Stimulated activated CD4-positive, alpha-beta T cell treated with anti-CD3 and anti-CD28 coated beads, Interleukin-4, amount 100 ng/mL, for 4 hours (primary cell): ENCODE data around the gene ARSD.
A peak's percentile ranks its signal among the peaks of the same experiment; 100 is the strongest.
"Not testable (repeated sequence)": the region's sequence is repeated elsewhere in the genome, so short reads cannot be mapped to it uniquely, and the experiment has no call there.

ENCODE experiments used
- DNase-seq, 2 experiments: peaks; one replicate each; pipeline ENCODE4 v3.0.0-alpha.2; 2020

Gene ARSD, protein sequence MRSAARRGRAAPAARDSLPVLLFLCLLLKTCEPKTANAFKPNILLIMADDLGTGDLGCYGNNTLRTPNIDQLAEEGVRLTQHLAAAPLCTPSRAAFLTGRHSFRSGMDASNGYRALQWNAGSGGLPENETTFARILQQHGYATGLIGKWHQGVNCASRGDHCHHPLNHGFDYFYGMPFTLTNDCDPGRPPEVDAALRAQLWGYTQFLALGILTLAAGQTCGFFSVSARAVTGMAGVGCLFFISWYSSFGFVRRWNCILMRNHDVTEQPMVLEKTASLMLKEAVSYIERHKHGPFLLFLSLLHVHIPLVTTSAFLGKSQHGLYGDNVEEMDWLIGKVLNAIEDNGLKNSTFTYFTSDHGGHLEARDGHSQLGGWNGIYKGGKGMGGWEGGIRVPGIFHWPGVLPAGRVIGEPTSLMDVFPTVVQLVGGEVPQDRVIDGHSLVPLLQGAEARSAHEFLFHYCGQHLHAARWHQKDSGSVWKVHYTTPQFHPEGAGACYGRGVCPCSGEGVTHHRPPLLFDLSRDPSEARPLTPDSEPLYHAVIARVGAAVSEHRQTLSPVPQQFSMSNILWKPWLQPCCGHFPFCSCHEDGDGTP

DNA sequence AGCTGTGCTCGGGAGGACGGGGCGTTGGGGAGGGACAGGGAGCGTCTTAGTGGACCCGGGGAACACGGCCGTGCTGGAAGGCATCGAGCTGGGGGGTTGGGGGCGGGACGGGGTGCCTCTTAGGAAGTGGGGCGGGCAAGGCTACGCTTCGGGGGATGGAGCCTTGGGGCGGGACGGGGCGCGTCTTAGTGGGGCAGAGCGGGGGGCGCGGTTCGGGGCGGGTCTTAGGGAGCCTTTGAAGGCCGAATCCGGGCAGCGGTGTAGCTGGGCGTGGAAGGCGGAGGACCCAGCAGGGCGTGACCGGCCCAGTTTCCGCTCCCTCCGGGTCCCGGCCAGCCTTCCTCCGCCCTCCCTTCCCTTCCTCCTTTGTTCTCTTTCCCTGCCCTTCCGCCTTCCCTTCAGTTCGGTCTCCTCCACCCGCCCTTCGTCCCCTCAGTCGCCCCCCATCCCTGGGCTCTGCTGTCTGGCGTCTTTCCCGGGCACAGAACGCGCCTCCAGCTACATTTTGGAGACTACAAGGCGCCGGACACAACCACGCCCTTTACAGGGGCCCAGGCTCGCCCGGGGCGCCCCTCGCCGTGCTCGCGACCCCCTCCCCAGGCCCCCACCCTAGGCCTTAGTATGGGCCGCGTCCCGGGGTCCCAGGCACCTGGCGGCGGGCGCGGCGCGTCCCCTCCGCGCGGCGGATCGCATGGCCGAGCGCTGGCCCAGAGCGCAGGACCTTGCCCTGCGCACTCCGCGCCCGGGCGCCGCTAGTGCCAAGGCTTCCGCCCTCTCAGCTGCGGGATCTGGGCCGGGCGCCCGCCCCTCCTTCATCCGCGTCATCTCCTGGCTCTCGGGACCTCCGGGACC is at the start of gene ARSD:
Gene ARSD, minus strand, starts transcription at position 757 of the 852 bp plus-strand sequence. Its CDS starts 64 bp downstream, at position 693.
- DNase-seq: peak; percentile 13 to 21

DNA sequence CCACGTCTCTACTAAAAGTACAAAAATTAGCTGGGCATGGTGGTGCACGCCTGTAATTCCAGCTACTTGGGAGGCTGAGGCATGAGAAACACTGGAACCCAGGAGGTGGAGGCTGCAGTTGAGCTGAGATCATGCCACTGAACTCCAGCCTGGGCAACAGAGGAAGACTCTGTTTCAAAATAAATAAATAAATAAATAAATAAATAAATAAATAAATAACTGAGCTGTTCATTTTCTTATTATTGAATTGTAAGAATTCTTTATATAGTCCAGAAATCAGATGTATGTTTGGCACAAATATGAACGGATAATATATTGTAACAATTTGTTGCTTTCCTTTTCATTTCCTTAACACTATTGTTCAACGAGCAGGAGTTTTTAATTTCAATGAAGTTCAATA is 49.5 kb upstream of the ARSD start:
- DNase-seq: not testable (repeated sequence)

DNA sequence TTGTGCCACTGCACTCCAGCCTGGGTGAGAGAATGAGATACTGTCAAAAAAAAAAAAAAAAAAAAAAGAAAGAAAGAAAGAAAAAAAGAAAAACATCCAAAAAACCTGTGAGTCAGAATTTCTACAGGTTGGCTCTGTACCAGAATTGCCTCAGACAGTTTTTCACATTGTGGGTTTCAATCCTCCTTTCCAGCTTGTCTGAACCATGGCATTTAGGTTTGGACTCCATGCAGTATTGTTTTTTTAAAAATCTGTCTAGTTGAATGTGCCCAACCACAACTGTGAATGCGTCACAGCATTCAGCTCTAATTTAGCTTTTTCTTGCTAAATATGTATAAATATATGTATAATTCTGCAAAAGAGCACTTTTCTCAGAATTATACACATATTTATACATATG is 45.8 kb upstream of the ARSD start:
- DNase-seq: no peak

DNA sequence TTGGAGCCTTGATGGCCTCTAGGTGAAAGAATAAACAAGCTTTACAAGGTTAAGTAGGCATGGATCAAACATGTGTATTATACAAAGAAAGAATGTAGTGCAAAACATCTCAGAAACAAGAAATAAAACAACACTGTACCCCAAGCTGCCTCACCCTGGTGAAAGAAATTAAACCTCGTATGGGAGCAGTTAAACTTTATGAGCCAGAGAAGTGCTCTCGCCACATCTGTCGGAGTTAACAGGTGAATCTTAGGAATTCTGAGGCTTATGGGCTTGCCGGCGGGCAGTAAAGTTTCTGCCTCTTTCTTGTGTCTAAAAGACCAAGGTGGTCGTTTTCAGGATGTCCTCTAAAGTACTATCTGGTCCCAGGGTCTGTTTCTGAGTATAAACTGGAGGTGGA is 43.3 kb upstream of the ARSD start:
- DNase-seq: no peak

DNA sequence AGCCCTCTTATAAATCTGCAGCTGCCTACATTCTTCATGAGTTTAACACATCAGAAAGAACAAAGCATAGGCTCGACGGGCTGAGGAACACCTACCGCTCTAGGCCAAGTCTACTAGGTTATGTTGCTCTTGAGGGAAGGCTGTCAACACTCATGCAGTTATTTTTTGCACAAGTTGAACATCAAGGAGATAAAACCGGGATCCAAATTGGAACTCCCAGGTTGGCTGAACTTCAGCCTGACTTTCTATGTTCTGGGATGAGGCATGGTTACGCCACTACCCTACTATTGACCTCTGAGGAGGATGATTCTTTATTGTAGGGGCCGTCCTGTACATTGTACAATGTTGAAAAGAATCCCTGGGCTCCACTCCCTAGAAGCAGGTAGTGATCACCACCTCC is 39.9 kb upstream of the ARSD start:
- no peak for DNase-seq

DNA sequence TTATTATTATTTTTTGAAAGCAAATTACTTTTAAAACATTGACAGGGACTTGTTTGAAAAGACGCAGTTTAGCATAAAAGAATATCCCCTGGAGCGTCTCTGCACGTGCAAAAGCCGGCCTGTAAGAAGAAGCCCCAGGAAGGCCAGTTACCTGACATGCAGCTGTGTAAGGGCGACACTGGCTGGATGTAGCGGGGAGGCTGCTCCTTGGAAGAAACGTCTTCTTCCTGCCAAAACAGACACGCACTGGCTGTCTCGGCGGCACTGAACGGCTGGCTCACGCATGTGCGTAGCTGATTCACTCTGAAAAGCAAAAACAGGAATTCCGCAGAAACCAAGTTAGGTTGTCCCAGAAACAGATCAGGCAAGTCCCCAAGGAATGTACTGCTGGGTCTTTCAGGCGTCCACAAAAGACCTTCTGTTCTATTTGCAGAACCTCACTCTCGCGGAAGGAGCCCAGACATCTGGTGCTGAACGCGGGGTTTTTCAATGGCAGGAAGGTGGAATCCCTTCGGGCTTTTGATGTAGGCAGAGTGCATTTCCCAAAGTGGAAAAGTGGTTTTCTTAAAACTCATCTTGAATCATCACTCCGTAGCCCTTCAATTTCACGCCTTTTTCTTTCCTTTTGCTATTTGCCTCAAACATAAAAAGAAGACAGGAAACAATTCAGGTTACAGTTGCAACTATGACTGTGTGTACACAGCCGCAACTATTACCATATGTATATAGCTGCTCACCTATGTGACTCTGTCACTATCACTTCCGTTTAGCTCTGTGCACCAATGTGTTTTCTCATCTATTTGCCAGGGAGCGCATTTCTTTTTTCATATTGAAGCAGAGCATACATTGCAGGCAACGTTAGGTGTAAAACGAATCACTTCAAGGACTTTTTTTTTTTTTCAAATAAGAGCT is 39.1 kb upstream of the ARSD start:
- DNase-seq: peak in 1 of 2 experiments; percentile 3

DNA sequence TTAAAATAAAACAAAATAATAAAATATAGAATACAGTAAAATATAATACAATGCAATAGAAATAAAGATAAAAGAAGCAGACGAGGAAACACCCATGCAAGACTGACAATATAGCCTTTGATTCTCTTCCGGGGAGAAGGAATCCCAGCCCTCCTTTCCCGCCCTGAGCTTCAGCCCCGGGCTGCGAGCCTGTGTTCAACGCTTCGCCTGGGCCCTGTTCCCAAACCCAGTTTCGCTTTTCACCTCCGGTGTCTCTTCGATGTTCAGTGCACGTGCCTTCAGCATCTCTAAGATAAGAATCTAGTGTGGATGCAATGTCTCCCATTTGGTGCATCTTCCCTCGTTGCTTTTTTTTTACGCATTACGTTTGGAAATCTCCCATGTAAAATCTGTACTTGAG is 38.4 kb upstream of the ARSD start:
- no peak for DNase-seq

DNA sequence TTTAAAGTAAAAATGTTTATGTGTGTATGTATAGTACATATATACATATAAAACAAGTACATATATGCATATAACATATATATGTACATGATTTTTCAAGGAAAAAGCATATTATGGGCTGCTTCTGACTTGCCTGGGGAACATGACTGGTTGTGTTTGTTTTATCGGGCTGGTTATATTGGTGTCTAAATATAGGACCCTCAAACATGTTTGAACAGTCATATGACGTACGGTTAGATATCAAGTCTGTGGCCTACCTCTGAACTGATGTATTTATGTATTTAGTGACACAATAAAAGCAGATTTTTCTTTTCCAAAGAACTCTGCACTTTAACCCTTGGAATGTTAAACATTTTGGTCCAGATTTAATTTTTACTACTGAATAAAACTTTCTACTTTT is 37.9 kb upstream of the ARSD start:
- no peak for DNase-seq

DNA sequence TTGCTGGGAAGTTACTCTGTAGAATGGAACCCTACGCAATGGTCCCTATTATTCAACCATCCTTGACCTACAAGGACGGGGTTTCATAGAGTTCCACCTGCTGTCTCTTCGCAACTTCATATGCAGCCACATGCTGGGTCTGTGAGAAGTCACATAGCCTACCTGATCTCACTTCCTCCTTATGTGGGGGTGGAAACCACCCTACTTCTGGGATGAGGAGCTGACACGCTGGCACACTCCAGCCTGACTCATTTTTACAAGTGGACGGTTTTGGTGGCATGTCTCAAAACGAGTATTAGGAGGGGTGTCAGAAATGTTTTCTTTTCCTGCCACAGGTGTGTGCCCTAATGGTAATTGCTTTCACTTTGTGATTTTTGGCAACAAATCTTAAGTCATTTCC is 36.8 kb upstream of the ARSD start:
- no peak for DNase-seq

DNA sequence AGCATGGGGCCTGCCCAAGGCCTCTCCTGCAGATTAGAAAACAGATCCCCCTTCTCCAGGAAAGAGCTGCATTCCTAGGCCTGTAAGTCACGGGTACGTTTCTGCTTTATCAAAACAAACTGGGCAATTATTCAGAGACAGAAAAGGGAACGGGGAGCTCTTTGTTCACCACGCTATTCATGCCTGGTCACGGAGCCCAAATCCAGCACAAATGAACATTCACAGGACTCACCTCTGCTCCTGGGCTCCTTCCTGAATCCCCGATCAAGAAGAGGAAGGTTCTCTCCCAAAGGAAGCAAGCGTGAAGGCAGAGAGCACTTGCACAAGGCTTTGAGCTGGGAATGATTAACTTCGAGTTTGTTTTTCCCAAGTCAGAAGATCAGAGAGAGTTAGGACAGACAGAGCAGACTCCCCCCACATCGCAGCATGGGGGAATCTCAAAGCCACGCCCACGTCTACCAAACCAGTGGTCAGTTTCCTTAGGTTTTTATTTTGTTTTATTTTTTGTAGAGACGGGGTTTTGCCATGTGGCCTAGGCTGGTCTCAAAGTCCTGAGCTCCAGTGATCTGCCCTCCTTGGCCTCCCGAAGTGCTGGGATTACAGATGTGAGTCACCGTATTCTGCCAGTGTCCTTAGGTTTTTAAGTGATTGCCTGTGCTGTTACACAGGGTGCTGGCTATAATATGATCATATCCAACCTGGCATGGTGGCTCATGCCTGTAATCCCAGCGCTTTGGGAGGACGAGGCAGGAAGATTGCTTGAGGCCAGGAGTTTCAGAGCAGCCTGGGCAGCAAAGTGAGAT is 35.1 kb upstream of the ARSD start:
- not testable (repeated sequence) for DNase-seq

DNA sequence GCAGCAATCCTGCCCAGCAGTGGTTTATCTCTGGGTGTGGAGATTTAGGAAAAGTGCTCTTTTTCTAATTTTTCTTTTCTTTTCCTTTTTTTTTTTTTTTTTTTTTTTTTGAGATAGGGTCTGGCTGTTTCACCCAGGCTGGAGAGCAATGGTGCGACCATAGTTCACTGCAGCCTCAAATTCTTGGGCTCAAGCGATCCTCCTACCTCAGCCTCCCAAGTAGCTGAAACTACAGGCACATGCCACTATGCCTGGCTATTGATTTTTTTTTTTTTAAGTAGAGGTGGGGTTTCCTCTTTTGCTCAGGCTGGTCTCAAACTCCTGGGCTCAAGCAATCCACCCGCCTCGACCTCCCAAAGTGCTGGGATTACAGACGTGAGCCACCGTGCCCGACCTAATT is 34.3 kb upstream of the ARSD start:
- DNase-seq: not testable (repeated sequence)

DNA sequence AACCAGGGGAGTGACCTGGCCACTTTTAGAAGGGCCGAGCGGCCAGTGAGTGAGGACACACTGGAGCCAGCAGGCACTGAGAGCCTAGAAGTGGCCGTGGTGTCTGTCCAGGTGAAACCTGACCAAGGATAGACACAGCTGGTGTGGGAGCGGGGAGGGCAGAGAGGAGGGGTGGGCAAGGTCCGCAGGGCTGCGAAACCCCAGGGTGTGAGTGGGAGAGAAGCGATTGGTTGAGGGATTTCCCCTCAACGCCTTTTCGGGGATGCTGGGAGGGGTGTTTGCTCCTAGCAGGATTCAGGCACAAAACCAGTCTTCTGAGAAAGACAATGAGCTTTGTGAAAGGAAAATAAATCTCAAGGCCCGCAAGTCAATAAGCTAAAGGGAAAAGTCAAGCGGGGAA is 33.2 kb upstream of the ARSD start:
- DNase-seq: no peak

DNA sequence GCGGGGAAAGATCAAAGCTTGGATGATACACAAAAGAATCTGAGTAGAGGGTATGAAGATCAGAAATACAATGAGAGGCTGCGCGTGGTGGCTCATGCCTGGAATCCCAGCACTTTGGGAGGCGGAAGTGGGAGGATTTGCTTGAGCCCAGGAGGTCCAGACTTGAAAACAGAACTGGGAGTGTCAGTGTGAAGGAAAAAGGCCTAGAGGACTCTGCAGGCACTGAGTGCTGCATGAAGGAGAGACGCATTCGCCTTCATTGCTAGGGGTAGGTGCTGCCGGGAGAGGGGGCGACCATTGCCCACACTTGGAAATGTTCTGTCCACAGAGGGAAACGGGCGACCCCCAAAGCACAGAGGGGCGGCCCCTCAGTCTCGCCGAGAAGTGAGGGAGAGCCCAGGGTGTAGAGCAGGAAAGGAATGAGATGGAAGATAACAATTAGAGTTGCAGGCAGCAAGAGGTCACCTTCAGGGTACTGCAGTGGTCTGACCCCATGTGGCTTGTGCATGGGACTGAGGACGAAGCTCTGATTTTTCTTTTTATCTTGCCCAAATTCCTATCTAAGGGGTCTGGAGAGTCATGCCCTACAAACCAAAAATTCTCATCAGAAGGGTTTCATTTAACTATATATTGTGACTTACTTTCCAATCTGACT is 31.8 kb upstream of the ARSD start:
- DNase-seq: no peak

DNA sequence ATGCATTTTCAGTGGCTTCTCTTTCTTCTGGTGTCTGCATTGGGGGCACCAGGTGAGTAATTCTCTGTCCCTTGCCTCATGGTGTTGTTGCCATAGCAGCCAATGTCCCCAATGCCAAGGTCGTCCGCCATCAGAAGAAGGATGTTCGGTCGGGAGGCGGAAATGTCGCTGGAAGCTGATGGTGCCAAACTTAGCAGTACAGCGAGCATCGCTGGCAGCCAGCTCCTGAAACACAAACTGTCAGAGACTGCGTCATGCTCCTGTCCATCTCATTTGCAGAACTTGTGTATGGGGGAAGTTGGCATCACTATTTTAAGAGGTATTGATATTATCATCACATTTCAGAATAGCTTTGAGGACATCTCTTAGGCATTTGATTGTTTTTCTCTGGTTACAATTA is 29.1 kb upstream of the ARSD start:
- DNase-seq: no peak

DNA sequence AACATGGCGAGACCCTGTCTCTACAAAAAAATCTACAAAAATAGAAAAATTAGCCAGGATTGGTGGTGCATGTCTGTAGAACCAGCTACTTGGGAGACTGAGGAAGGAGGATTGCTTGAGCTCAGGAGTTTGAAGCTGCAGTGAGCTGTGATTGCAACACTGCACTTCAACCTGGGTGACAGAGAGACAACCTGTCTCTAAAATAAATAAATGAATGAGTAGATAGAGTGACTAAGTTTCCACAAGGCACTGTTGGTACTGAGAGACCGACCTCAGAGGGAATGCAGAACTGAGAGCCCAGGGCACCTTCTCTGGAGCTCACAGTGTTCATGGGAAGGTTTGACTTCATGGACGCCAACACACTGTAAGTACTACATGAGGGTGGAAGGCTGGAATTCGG is 26.7 kb upstream of the ARSD start:
- no peak for DNase-seq

DNA sequence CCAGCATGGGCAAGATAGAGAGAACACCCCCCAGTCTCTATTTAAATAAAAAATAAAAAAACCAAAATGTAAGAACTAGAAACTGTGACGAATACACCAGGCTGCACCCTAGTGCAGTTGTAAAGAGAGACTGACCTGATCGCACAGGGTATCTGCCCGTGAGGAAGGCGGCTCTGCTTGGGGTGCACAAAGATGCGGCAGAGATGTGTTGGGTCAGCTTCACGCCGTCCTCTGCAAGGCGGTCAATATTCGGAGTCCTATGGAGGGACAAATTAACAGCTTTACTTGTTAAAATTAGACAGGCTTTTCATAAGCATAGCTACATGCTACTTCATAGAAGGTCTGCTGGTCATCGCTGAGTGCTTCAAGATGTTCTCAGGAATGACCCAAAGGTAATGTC is 26.1 kb upstream of the ARSD start:
- no peak for DNase-seq

DNA sequence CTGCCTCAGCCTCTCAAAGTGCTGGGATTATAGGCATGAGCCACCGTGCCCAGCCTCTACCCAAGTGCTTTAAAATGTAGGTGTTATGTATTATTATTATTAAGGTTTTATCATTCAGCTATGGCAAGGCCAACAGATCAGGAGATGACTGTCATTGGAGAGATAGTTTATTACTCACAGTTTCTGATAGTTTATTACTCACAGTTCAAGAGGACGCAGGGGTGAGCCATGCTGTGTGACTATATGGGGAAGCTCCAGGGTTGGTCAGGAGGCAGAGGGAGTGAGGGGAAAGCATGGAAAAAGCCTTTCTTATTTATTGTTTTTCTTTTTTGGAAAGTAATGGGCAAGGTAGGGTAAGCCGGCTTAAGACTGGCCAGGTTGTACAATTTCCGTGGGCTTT is 25.4 kb upstream of the ARSD start:
- no peak for DNase-seq

DNA sequence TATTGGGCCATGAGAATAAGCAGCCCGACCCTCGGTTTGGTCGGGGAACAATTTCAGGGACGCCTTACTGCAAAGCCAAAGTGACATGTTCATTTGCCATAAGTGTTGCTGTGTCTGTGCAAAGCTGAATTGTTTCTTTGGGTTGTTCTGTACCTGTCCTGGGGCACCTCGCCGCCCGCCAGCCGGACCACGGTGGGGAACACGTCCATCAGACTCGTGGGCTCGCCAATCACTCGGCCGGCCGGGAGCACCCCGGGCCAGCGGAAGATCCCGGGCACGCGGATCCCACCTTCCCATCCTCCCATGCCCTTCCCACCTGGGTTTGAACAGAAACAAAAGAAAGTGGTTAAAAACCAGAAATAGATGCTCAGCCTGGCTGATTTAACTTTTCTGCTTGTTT is 8.8 kb upstream of the ARSD start:
- not testable (repeated sequence) for DNase-seq

DNA sequence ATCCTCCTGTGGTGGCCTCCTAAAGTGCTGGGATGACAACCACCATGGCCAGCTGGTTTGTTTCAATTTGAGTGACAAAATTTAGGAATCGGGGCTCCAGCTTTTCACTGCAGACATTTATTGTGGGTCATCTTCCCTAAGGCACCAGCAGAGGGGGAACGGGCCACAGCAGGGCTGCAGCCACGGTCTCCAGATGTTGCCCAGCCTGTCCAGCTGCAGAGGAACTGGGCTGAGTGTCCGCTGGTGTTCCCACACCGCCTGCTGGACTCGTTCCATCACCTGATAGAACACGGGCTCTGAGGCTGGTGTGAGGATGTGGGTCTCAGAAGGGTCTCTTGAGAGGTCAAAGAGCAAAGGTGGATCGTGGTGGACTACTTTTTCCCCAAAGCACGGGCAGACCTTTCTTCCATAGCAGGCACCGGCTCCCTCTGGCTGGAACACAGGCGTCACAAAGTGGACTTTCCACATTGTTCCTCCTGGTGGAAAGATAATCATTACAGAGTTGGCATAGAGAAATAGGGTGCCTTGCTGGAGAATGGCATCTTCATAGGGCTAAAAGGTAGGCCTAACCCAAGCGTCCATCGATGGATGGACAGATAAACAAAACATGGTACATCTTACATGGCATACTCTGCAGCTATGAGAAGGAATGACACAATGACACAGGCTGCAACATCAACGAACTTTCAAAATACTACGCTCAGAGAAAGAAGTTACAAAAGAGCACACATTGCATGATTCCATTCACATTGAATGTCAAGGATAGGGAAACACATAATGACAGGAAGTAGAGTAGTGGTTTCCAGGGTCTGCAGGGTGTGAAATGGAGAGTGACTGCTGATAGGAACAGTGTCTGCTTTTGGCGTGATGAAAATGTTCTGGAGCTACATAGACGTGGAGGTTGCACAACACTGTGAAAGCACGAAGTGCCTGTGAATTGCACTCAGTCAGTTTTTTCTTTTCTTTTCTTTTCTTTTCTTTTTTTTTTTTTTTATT is 5.9 kb upstream of the ARSD start:
- no peak for DNase-seq
